CD4-positive, CD25-positive, alpha-beta regulatory T cell (primary cell): ENCODE results near the gene MEIS2. TPM values are rescaled to one million over a fixed set of nuclear protein-coding genes. Genes with fewer than 3 reads are reported as not detected.

ENCODE experiments used
- ATAC-seq, 2 donors: fragments of 150-1000 bp; cut with Tn5 transposase; one replicate each; pipeline ENCODE4 v1.10.0; 2021; ENCODE audit warnings: low read depth in 2 of 2, moderate number of reproducible peaks in 2 of 2, moderate library complexity in 1 of 2
- DNase-seq, 3 donors: peaks; one replicate each; pipeline versions ENCODE4 v3.0.0 to v3.0.0-alpha.2; 2012 to 2022; ENCODE audit warnings: mixed read lengths in 1 of 3
- H3K27ac ChIP-seq: one replicate; pipeline ENCODE4 v1.7.0; 2013; ENCODE audit warnings: mild to moderate bottlenecking, low read length; ENCODE audit not compliant: insufficient read depth, poor library complexity, severe bottlenecking
- H3K27me3 ChIP-seq: one replicate; pipeline ENCODE4 v1.7.0; 2013; ENCODE audit warnings: low read length; ENCODE audit not compliant: control insufficient read depth, insufficient read depth
- H3K36me3 ChIP-seq: one replicate; pipeline ENCODE4 v1.7.0; 2013; ENCODE audit warnings: mild to moderate bottlenecking, low read length, moderate library complexity; ENCODE audit not compliant: control insufficient read depth, insufficient read depth
- H3K4me1 ChIP-seq: 2 replicates; pipeline ENCODE4 v1.7.0; 2013; ENCODE audit warnings: mild to moderate bottlenecking, low read length; ENCODE audit not compliant: insufficient read depth, control insufficient read depth, poor library complexity, severe bottlenecking
- H3K4me3 ChIP-seq: one replicate; pipeline ENCODE4 v1.7.0; 2013; ENCODE audit warnings: low read depth, mild to moderate bottlenecking, low read length, moderate library complexity
- H3K9me3 ChIP-seq, 2 experiments: 1 replicate in 1 of 2; 2 replicates in 1 of 2; pipeline ENCODE4 v1.7.0; 2013; ENCODE audit warnings: low read length in 2 of 2, mild to moderate bottlenecking in 1 of 2, moderate library complexity in 1 of 2; ENCODE audit not compliant: control insufficient read depth in 2 of 2
- H3K27ac Mint-ChIP-seq, 3 donors: one replicate each; pipeline ENCODE4 v1.8.0; 2020 to 2022; ENCODE audit warnings: mild to moderate bottlenecking in 3 of 3, mixed read lengths in 3 of 3, moderate library complexity in 2 of 3
- H3K27me3 Mint-ChIP-seq: one replicate; pipeline ENCODE4 v1.8.0; 2022; ENCODE audit warnings: mild to moderate bottlenecking, mixed read lengths
- H3K36me3 Mint-ChIP-seq: one replicate; pipeline ENCODE4 v1.8.0; 2020; ENCODE audit warnings: mixed read lengths
- H3K4me1 Mint-ChIP-seq, 4 donors: one replicate each; pipeline ENCODE4 v1.8.0; 2020 to 2022; ENCODE audit warnings: mixed read lengths in 4 of 4, mild to moderate bottlenecking in 1 of 4
- H3K4me3 Mint-ChIP-seq, 4 donors: one replicate each; pipeline ENCODE4 v1.8.0; 2020 to 2022; ENCODE audit warnings: mild to moderate bottlenecking in 4 of 4, mixed read lengths in 4 of 4, moderate library complexity in 3 of 4
- H3K9me3 Mint-ChIP-seq, 7 donors: one replicate each; pipeline ENCODE4 v1.8.0; 2020 to 2022; ENCODE audit warnings: mixed read lengths in 7 of 7, mild to moderate bottlenecking in 3 of 7, moderate library complexity in 2 of 7
- polyA plus RNA-seq, 4 donors: library from polyadenylated mRNA; unstranded; fragments of 300-500 nt; fragmentation: Illumina TruSeq; gene quantifications; one replicate each; pipeline ENCODE4 v1.2.3, GENCODE V29; 2021
- total RNA-seq: library from RNA; stranded (reverse); gene quantifications from one replicate; pipeline ENCODE4 v1.2.3, GENCODE V29; 2022

The MEIS2 gene
- total and polyA plus RNA-seq, 5 donors from 2014 or later, result not detected

DNA sequence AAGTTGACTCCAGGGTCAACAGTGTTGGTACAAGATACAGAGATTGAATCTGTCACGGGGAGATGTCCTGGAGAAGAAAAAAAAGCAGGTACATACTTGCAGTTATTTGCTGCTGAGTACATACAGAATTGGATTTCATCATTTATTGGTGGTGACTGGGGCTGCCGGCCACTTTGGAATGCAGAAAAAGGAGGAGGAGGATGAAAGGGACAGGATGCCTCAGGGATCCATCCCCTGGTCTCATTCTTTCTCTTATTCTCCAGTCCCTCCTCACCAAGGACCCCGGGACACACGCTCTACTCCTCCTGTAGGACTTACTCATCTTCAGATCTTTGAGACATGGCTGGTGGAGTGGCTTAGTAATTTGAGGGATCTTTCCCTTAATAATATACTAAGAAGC lies 30.0 kb upstream of the MEIS2 start:
- Histone ChIP-seq H3K27me3 (no peaks in the 10 kb centered on the region), H3K4me3 (no peak overlapping the region), H3K4me1 (no peaks in the 10 kb centered on the region), H3K9me3 (no peaks in the 10 kb centered on the region), H3K36me3 (no peaks in the 10 kb centered on the region), H3K27ac (no peak overlapping the region)
- Mint-ChIP-seq H3K36me3 (no peaks in the 10 kb centered on the region), H3K4me1 (no peaks in the 10 kb centered on the region), H3K4me3 (no peak overlapping the region), H3K27me3 (peaks cover 12% of the 10 kb centered on the region), H3K9me3 (no peaks in the 10 kb centered on the region), H3K27ac (no peak overlapping the region)
- ATAC-seq (no peak), DNase-seq (no peak)

DNA sequence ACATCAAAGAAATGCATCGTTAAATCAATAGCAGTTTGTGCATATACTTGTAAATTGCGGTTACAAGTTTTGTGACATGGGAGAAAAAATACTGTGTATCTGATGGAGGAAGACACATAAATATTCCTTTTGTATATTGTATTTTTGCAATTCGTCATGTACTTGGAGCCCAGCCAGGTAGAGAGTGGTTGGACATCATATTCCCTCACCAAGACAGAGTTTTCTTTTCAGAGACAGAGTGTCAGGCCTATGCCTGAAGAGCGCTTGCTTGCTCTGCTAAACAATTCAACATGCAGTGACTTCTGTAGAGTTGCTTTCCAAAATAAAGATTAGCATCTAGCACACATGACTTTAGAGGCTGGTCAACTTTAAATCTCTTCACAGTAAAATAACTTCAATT lies 24.8 kb upstream of the MEIS2 start:
- no peak overlapping the region for H3K27ac Mint-ChIP-seq

DNA sequence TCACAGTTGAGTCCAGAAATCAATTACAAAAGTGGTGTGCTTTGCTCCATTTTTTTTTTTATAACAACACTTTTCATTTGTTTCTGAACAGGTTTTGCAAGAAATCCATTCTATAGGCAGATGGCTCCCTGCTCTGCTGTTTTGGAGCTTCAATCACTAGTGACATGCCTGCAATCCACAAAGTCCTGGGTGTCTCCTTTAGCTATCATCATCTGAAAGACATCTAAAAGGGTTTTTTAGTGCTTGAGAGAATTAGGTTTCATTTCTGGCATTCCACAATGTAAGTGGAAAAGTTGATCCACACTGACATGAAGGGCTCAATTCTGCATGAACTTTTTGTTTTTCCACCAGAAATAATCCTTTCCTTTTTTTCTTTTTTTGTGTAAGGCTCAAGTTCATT lies 24.0 kb upstream of the MEIS2 start:
- Mint-ChIP-seq H3K9me3 (no peaks in the 10 kb centered on the region), H3K4me1 (no peaks in the 10 kb centered on the region), H3K36me3 (no peaks in the 10 kb centered on the region), H3K4me3 (no peak overlapping the region), H3K27ac (no peak overlapping the region), H3K27me3 (peaks cover 7% of the 10 kb centered on the region)
- Histone ChIP-seq H3K27me3 (peaks cover 2% of the 10 kb centered on the region), H3K4me1 (no peaks in the 10 kb centered on the region), H3K27ac (no peak overlapping the region), H3K9me3 (no peaks in the 10 kb centered on the region), H3K4me3 (no peak overlapping the region), H3K36me3 (no peaks in the 10 kb centered on the region)
- DNase-seq (no peak), ATAC-seq (no peak)

More for the DNA sequence above, 24.8 kb upstream of the MEIS2 start:
- Histone ChIP-seq H3K36me3 (no peaks in the 10 kb centered on the region), H3K27ac (no peak overlapping the region), H3K9me3 (no peaks in the 10 kb centered on the region), H3K27me3 (peaks cover 2% of the 10 kb centered on the region), H3K4me3 (no peak overlapping the region), H3K4me1 (no peaks in the 10 kb centered on the region)
- DNase-seq (no peak), ATAC-seq (no peak)
- H3K9me3 Mint-ChIP-seq, result no peaks in the 10 kb centered on the region
- H3K4me1 Mint-ChIP-seq, result no peaks in the 10 kb centered on the region
- H3K4me3 Mint-ChIP-seq, result no peak overlapping the region
- peaks cover 7% of the 10 kb centered on the region for H3K27me3 Mint-ChIP-seq
- H3K36me3 Mint-ChIP-seq, result no peaks in the 10 kb centered on the region

DNA sequence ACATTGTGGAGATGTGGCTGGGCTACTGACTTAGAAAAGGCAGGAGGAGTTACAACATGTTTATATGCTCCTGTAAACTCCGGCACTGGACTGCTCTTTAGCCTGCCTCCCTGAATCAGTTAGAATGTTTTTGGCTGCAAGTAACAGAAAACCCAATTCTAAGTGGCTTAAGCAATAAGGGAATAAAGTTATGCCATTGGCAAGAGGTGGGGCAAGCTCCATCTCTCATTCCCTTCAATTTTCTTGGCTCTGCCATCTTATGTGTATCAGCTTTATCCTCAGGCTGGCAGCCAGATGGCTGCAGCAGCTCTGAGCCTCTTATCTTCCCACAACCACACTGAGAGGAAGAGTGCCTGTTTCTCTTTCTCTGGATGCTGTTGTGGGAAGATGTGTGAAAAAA lies 22.4 kb upstream of the MEIS2 start:
- no peak for ATAC-seq
- no peaks in the 10 kb centered on the region for H3K4me1 Mint-ChIP-seq
- no peaks in the 10 kb centered on the region for H3K9me3 Mint-ChIP-seq

DNA sequence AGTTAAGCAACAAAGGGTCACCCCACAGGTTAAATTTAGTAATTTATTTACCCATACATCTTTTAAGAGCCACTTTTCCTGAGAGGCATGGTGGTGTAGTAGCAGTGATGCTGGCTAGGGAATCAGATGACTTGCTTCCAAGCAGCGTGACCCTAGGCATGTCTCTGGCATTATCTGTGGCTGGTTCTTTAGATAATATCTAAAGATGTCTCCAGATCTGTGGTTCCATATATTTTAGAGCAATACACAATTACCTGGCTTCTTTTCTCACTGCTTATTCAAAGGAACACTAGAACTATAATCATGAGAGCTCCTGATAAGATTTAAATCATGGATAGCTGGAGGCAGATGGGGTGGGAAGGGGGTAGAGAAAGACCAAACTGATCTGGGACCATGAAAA lies 21.1 kb upstream of the MEIS2 start:
- no peak overlapping the region for H3K27ac Mint-ChIP-seq

More for the DNA sequence above, 22.4 kb upstream of the MEIS2 start:
- Histone ChIP-seq H3K27ac (no peak overlapping the region), H3K4me3 (no peak overlapping the region), H3K4me1 (no peaks in the 10 kb centered on the region), H3K36me3 (no peaks in the 10 kb centered on the region), H3K27me3 (peaks cover 2% of the 10 kb centered on the region), H3K9me3 (no peaks in the 10 kb centered on the region)
- Mint-ChIP-seq H3K36me3 (no peaks in the 10 kb centered on the region), H3K4me3 (no peak overlapping the region), H3K27me3 (peaks cover 7% of the 10 kb centered on the region), H3K27ac (no peak overlapping the region)
- no peak for DNase-seq

DNA sequence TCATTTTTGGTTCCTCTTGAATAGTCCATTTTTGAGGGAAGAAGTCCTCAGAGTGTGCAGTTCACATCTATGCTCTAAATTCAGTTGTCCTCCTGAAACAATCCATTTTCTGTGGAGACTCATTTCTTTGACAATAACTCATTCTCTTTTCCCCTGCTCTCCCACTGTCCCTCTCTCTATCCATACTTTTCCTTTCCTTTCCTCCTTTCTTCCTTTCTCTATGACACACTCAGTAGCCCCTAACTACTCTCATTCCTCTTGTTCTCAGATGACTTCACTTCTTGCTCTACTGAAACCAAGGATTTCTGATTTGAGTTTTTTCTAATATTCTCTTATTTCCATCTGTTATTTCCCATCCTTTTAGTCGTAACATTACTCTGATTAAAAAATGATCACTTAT lies 16.7 kb upstream of the MEIS2 start:
- Mint-ChIP-seq H3K27me3 (peaks cover 26% of the 10 kb centered on the region), H3K4me3 (no peak overlapping the region)

More for the DNA sequence above, 21.1 kb upstream of the MEIS2 start:
- H3K4me3 ChIP-seq, result no peak overlapping the region
- H3K4me1 Mint-ChIP-seq, result no peaks in the 10 kb centered on the region
- no peaks in the 10 kb centered on the region for H3K36me3 Mint-ChIP-seq
- H3K27me3 Mint-ChIP-seq, result peaks cover 7% of the 10 kb centered on the region
- H3K27me3 ChIP-seq, result peaks cover 2% of the 10 kb centered on the region
- H3K4me3 Mint-ChIP-seq, result no peak overlapping the region
- H3K4me1 ChIP-seq, result no peaks in the 10 kb centered on the region
- ATAC-seq (no peak), DNase-seq (no peak)
- H3K36me3 ChIP-seq, result no peaks in the 10 kb centered on the region
- H3K27ac ChIP-seq, result no peak overlapping the region
- H3K9me3 Mint-ChIP-seq, result no peaks in the 10 kb centered on the region
- no peaks in the 10 kb centered on the region for H3K9me3 ChIP-seq

DNA sequence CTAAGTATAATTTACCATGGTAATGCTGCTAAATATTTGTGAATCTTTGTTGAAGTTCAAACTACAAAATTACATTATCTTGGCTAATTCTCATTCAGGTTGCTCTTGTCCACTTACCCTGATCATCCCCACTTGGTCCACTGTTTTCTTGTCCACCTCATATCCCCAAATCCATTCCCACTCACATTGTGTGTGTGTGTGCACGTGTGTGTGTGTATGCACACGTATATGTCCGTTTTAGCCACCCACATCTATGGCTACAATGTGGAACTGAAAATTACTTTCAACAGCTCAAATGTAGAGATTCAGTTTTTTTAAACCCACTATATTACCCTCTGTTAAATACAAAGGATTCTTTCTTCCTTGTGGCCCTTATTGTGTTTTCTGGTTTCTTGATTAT lies 15.2 kb upstream of the MEIS2 start:
- Mint-ChIP-seq H3K27me3 (peaks cover 33% of the 10 kb centered on the region), H3K9me3 (peaks cover 0 to 8% (median 1%) of the 10 kb centered on the region in 7 donors), H3K4me1 (peaks cover 0 to 15% (median 5%) of the 10 kb centered on the region in 4 donors), H3K36me3 (peaks cover 3% of the 10 kb centered on the region), H3K4me3 (no peak overlapping the region), H3K27ac (no peak overlapping the region)
- ATAC-seq, result no peak
- peaks cover 19% of the 10 kb centered on the region for H3K27me3 ChIP-seq
- no peaks in the 10 kb centered on the region for H3K9me3 ChIP-seq
- H3K27ac ChIP-seq, result no peak overlapping the region
- H3K4me1 ChIP-seq, result peaks cover 2% of the 10 kb centered on the region
- no peak overlapping the region for H3K4me3 ChIP-seq
- no peak for DNase-seq
- no peaks in the 10 kb centered on the region for H3K36me3 ChIP-seq

More for the DNA sequence above, 16.7 kb upstream of the MEIS2 start:
- Histone ChIP-seq H3K4me3 (no peak overlapping the region), H3K27ac (no peak overlapping the region), H3K27me3 (peaks cover 10% of the 10 kb centered on the region), H3K36me3 (no peaks in the 10 kb centered on the region), H3K9me3 (no peaks in the 10 kb centered on the region), H3K4me1 (no peaks in the 10 kb centered on the region)
- DNase-seq (no peak), ATAC-seq (no peak)
- Mint-ChIP-seq H3K27ac (no peak overlapping the region), H3K36me3 (no peaks in the 10 kb centered on the region), H3K4me1 (peaks cover 0 to 1% (median 0%) of the 10 kb centered on the region in 4 donors), H3K9me3 (peaks cover 0 to 2% (median 0%) of the 10 kb centered on the region in 7 donors)

DNA sequence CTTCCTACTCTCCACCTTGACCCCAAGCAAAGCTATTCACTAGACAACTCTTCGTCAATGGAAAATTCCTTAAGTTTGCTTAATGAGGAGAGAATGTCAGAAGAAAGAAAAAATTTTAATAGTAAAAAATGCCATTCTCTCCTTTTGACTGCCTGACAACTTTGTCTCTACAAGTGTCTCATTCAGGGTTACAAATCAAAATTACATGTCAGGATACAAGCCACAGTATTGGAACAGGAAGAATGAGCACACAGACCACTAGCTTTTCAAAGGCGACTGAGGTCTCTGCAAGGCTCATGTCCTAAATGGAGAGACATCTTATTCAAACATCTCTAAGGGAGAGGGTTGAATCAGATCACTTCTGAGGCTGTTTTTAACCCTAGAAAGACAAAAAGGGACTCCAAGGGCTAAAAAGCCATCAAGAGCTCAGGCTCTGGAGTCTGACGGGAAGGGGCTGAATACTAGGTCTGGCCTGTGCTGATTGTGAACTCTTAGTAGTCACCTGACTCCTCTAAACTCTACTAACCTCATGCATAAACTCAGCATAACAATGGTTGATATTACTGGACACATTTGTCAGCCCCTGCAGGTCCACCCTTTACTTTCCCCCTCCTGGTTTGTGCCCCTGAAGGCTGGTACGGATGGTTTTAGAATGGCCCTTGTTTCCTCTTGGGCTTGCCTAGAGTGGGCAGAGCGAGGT lies 12.8 kb upstream of the MEIS2 start:
- DNase-seq (no peak), ATAC-seq (no peak)
- no peak overlapping the region for H3K27ac Mint-ChIP-seq
- H3K4me1 ChIP-seq, result peaks cover 7% of the 10 kb centered on the region
- H3K27me3 Mint-ChIP-seq, result peaks cover 57% of the 10 kb centered on the region
- H3K27ac ChIP-seq, result no peak overlapping the region
- peaks cover 0 to 17% (median 4%) of the 10 kb centered on the region in 7 donors for H3K9me3 Mint-ChIP-seq
- peaks cover 6% of the 10 kb centered on the region for H3K36me3 Mint-ChIP-seq
- peaks cover 0 to 4% of the 10 kb centered on the region in 2 experiments for H3K9me3 ChIP-seq
- H3K4me3 Mint-ChIP-seq, result no peak overlapping the region
- no peak overlapping the region for H3K4me3 ChIP-seq
- peaks cover 41% of the 10 kb centered on the region for H3K27me3 ChIP-seq
- H3K4me1 Mint-ChIP-seq, result peaks cover 0 to 21% (median 12%) of the 10 kb centered on the region in 4 donors
- no peaks in the 10 kb centered on the region for H3K36me3 ChIP-seq
